Heart right ventricle (tissue), 16 donors: ENCODE results near the gene PDLIM1. TPM values are rescaled to one million over a fixed set of nuclear protein-coding genes. Genes with fewer than 3 reads are reported as not detected.

Source experiments
- ATAC-seq, 8 donors: fragments of 200-7000 bp; cut with Tn5 transposase; one replicate each; pipeline ENCODE4 v1.9.1; 2020; ENCODE audit warnings: mild to moderate bottlenecking in 8 of 8, moderate library complexity in 8 of 8, moderate number of reproducible peaks in 1 of 8
- DNase-seq, 2 donors: peaks; one replicate each; pipeline ENCODE4 v3.0.0-alpha.2; 2020
- H3K27ac ChIP-seq, 10 donors: fragments of 200-600 bp; sonication (generic) in 2 of 10; one replicate each; pipeline versions ENCODE4 v1.5.0 to v1.8.0; 2020 to 2022; ENCODE audit warnings: mild to moderate bottlenecking in 3 of 10
- H3K27me3 ChIP-seq, 7 donors: fragments of 200-600 bp; one replicate each; pipeline ENCODE4 v1.8.0; 2021 to 2022; ENCODE audit warnings: mild to moderate bottlenecking in 2 of 7
- H3K36me3 ChIP-seq, 9 donors: fragments of 200-600 bp; sonication (generic) in 1 of 9; one replicate each; pipeline versions ENCODE4 v1.5.0 to v1.8.0; 2020 to 2022; ENCODE audit warnings: mild to moderate bottlenecking in 2 of 9
- H3K4me1 ChIP-seq, 9 donors: fragments of 200-600 bp; sonication (generic) in 1 of 9; one replicate each; pipeline versions ENCODE4 v1.5.0 to v1.8.0; 2020 to 2022; ENCODE audit warnings: mild to moderate bottlenecking in 4 of 9
- H3K4me3 ChIP-seq, 10 donors: fragments of 200-600 bp; sonication (generic) in 2 of 10; one replicate each; pipeline versions ENCODE4 v1.5.0 to v1.8.0; 2020 to 2022; ENCODE audit warnings: mild to moderate bottlenecking in 7 of 10, moderate library complexity in 2 of 10
- H3K9me3 ChIP-seq, 11 donors: fragments of 200-600 bp in 10 of 11; sonication (generic) in 2 of 11; one replicate each; pipeline versions ENCODE4 v1.5.0 to v1.8.0; 2013 to 2022; ENCODE audit warnings: mild to moderate bottlenecking in 2 of 11, control low read depth in 1 of 11, moderate library complexity in 1 of 11
- CTCF ChIP-seq, 9 donors: fragments of 200-600 bp; sonication (generic) in 2 of 9; IDR thresholded peaks; one replicate each; pipeline versions ENCODE4 v1.5.0 to v1.8.0; 2021 to 2022; ENCODE audit warnings: antibody characterized with exemption in 9 of 9, mild to moderate bottlenecking in 5 of 9, moderate library complexity in 1 of 9
- WGBS, 2 donors: extraction: QIAGEN DNeasy Blood & Tissue Kit; methylation state at CpG; one replicate each; pipeline ENCODE4 v1.1.7; 2013; ENCODE audit warnings: inconsistent platforms in 1 of 2; 5-methylcytosine and 5-hydroxymethylcytosine counted together
- intact Hi-C, 10 donors: fragments of 100-400 bp; cut with DNase I; formaldehyde crosslinking; loops; one replicate each; pipeline versions ENCODE4 v1.11.1 to v1.14.2; 2022
- polyA plus RNA-seq, 2 donors: library from polyadenylated mRNA; stranded (reverse); fragments of 200-250 nt; gene quantifications; one replicate each; pipeline ENCODE4 v1.2.3, GENCODE V29; 2013
- total RNA-seq, 10 donors: library from RNA; stranded (reverse); fragmentation: NEBNext Ultra II Directional in 3 of 10; extraction: Animal tissue kit (Norgen Biotek cat#: 25700) in 3 of 10; gene quantifications; one replicate each; pipeline versions ENCODE4 v1.2.1 to v1.2.4, GENCODE V29; 2021 to 2023
- donor health status: Arrhythmogenic right ventricular cardiomyopathy.
- donor health status: ischemic (EF 13 %, LVEDD 7.1; RV severe dilation, severe dysfunction).
- donor health status: healthy with polysubstance abuse.
- donor health status: DM: no; HTN: yes; CAD: no.
- donor health status: DM: no; HTN: no; CAD: no.
- donor health status: ischemic (EF 25% LVEDD 6.9; RV normal size, moderate dysfunction).
- donor health status: ischemic (EF 25% LVEDD 5.7; RV mildly dilated, moderate dysfunction).
- donor health status: healthy.
- donor health status: DM: yes; HTN: yes; CAD: no.
- donor health status: Ischemic cardiomyopathy.
- donor health status: ischemic (EF 35%, LVEDD 5.7; RV mildly dilated, moderate dysfunction).
- donor health status: nonischemic (EF 11% LVEDD 7.7; RV severe dilation, severe dysfunction).
- donor health status: DM: yes; HTN: yes; CAD: no.
- donor health status: PGD.
- donor health status: ischemic (EF 29% LVEDD 5.4; RV normal size, mild dysfunction).
- donor health status: nonischemic (EF 23%, LVEDD 6.1; RV moderate dilation, normal function).

PDLIM1 gene
- total and polyA plus RNA-seq, 12 donors = 152 to 467 (median 322) TPM

- WGBS, 2 donors = 47 to 76% methylated on average over 2 of the region's 2 CpGs
- H3K27me3 ChIP-seq = no peaks in the 10 kb centered on the region
- intact Hi-C loops = no loop called here
- H3K4me3 ChIP-seq = no peak overlapping the region
- H3K27ac ChIP-seq = no peak overlapping the region
- ATAC-seq = no peak
- peaks cover 0 to 5% (median 0%) of the 10 kb centered on the region in 11 donors for H3K9me3 ChIP-seq
- peaks cover 0 to under 1% (median 0%) of the 10 kb centered on the region in 9 donors for H3K4me1 ChIP-seq
- no peak for TF ChIP-seq CTCF (IDR thresholded peaks at IDR 0.05)
- no peak for DNase-seq
- no peaks in the 10 kb centered on the region for H3K36me3 ChIP-seq
These were observed 65.7 kb downstream of the PDLIM1 start for GRCh38 chr10:95225136-95225535.

GRCh38 chr10:95221124-95221523 lies 69.7 kb downstream of the PDLIM1 start:
- WGBS, 2 donors = 71 to 80% methylated on average over 5 of the region's 5 CpGs

GRCh38 chr10:95220539-95220938 lies 70.3 kb downstream of the PDLIM1 start:
- Histone ChIP-seq H3K4me3 (no peak overlapping the region), H3K9me3 (peaks cover 0 to 8% (median 0%) of the 10 kb centered on the region in 11 donors), H3K4me1 (peaks cover 0 to 3% (median 0%) of the 10 kb centered on the region in 9 donors), H3K36me3 (no peaks in the 10 kb centered on the region), H3K27ac (no peak overlapping the region), H3K27me3 (no peaks in the 10 kb centered on the region)
- no peak for TF ChIP-seq CTCF (IDR thresholded peaks at IDR 0.05)
- DNase-seq (no peak), ATAC-seq (no peak)
- intact Hi-C loops = no loop called here
- 91 to 94% methylated on average over 3 of the region's 3 CpGs for WGBS, 2 donors

More at GRCh38 chr10:95221124-95221523, 69.7 kb downstream of the PDLIM1 start:
- Histone ChIP-seq H3K36me3 (no peaks in the 10 kb centered on the region), H3K9me3 (peaks cover 0 to 8% (median 0%) of the 10 kb centered on the region in 11 donors), H3K4me1 (peaks cover 0 to 3% (median 0%) of the 10 kb centered on the region in 9 donors), H3K4me3 (no peak overlapping the region), H3K27ac (no peak overlapping the region), H3K27me3 (no peaks in the 10 kb centered on the region)
- intact Hi-C loops = no loop called here
- no peak for ATAC-seq
- TF ChIP-seq CTCF (IDR thresholded peaks at IDR 0.05) = no peak
- no peak for DNase-seq

- 64 to 75% methylated on average over 1 of the region's 1 CpG for WGBS, 2 donors
- intact Hi-C loops = loop anchor here in 1 of 10 donors (10.0 kb wide), 1 partner anchor 397 kb away; no protein-coding TSS in a partner anchor
- DNase-seq (no peak), ATAC-seq (peak in 1 of 8 donors; percentile 48)
- Histone ChIP-seq H3K4me3 (no peak overlapping the region), H3K36me3 (no peaks in the 10 kb centered on the region), H3K27ac (no peak overlapping the region), H3K4me1 (peaks cover 0 to 3% (median 0%) of the 10 kb centered on the region in 9 donors), H3K27me3 (no peaks in the 10 kb centered on the region), H3K9me3 (peaks cover 0 to 7% (median 0%) of the 10 kb centered on the region in 11 donors)
- TF ChIP-seq CTCF (IDR thresholded peaks at IDR 0.05) = no peak
These were observed 73.3 kb downstream of the PDLIM1 start for GRCh38 chr10:95217476-95217875.
